Renal cortical epithelial cell (primary cell): ENCODE results near the gene ZFYVE28. TPM values are rescaled to one million over a fixed set of nuclear protein-coding genes. Genes with fewer than 3 reads are reported as not detected.

Experiments used
- DNase-seq: peaks from one replicate; pipeline ENCODE4 v3.0.0-alpha.2; 2011; ENCODE audit warnings: low read depth
- total RNA-seq: library from RNA; depleted of rRNA; stranded (reverse); fragments of >200 nt; gene quantifications from 2 replicates; pipeline ENCODE4 v1.2.3, GENCODE V29; 2014

The ZFYVE28 gene
- total RNA-seq, 1 donor from 2014 or later, result 9.2 TPM

- DNase-seq, result no peak
Observed at GRCh38 chr4:2353222-2354107, 65.0 kb downstream of the ZFYVE28 start.

- DNase-seq, result no peak
Observed at GRCh38 chr4:2352729-2353221, 65.7 kb downstream of the ZFYVE28 start.

DNA sequence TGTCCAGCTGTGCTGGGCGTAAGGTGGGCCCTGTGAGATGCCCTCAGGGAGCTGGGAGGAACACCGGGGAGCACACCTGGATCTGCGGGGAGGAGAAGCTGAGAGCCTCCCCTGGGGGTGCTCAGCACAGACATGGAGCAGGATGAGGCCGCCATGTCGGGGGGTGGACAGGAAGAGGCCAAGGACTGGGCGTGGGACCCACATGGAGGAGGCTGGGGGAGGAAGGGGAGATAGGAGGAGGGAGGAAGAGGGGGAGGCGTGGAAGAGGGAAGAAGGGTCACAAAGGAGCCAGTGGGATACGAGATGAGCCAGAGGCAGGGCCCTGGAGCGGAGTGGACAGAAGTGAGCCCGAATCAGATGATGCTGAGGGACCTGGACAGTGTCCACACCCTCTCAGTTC lies 66.3 kb downstream of the ZFYVE28 start:
- no peak for DNase-seq

DNA sequence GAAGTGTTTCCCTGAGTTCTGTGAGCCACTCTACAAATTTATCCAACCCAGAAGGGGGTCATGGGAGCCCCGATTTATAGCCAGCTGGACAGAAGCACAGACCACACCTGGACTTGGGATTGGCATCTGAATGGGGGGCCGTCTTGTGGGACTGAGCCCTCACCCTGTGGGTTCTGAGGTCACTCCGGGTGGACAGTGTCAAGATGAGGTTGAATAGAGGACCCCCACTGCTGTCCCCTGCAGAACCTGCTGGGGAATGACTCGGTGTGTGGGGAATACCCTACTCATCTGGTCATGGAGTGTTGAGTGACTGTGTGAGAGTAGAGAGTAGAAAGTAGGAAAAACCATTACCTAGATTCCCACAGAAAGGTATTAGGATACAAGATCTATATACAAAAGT lies 67.5 kb downstream of the ZFYVE28 start:
- DNase-seq, result no peak

DNA sequence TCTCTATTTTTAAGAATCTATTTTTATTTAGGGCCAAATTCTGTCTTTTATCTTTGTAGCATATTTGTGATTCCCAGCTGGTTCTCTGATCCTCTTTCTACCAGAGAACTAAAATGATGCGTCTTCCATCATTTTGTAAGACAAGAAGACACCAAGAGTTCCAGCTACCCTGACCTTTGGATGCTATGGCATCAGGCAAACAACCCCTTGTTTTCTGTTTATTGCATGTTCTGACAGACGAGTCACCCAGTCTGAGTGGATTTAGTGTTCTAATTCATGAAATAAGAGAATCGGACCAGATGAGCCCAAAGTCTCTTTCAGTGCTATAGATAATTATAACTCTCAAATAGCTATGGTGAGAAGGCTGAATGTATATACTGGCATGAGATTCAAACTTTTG lies 69.7 kb downstream of the ZFYVE28 start:
- no peak for DNase-seq

- DNase-seq, result no peak
Observed at GRCh38 chr4:2347190-2347589, 71.3 kb downstream of the ZFYVE28 start.

GRCh38 chr4:2343476-2343875 lies 75.0 kb downstream of the ZFYVE28 start:
- DNase-seq, result no peak

DNA sequence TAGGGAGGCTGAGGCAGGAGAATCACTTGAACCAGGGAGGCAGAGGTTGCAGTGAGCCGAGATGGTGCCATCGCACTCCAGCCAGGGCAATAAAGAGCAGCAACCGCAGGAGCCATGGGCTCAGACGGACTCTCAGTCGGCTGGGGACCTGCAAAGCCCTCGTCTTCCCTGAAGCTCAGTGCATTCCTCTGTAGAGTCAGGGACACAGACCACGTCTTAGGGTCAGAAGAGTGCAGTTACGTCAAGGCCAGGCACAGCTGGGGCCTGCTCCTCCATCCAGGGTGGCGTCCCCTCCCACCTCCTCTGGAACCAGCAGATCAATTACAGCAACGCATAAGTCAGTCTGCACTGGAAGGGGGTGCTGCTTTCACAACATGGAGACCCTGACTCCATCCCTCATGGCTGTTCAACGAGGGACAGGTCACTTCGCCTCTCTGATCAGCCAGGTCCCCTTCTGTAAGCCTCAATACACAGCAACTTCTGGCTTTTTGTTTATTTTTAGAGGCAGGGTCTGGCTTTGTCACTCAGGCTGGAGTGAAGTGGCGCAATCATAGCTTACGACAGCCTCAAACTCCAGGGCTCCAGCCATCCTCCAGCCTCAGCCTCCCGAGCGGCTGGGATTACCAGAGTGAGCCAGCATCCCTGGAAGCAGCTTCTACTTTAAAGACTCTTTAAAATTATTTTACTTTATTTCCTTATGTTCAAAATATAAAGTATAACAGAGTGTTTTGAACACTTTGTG lies 76.4 kb downstream of the ZFYVE28 start:
- DNase-seq, result no peak

DNA sequence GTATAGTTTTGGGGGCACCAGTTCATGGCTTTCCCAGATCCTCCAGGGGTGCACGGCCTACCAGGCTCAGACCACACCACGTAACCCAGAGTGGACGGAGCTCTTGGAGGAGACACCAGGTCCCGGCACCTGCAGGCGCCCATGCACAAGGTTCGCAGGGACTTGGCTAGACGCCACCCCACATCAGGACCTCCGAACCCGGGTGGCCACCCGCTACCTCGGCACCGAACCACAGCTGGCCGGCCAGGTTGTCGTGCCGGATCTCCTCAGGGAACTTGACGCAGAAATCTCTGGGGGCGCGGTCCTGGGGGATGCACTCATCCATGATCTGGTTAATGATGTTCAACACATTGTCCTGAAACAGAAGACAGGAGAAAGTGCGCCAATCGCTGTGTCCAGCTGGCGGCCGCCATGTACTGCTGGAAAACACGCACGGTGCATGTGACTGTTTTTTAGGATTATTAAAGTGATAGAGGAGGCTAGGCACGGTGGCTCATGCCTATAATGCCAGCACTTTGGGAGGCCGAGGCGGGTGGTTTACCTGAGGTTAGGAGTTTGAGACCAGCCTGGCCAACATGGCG lies 77.1 kb downstream of the ZFYVE28 start:
- DNase-seq, result no peak

GRCh38 chr4:2340272-2341061 lies 78.0 kb downstream of the ZFYVE28 start:
- DNase-seq, result no peak

DNA sequence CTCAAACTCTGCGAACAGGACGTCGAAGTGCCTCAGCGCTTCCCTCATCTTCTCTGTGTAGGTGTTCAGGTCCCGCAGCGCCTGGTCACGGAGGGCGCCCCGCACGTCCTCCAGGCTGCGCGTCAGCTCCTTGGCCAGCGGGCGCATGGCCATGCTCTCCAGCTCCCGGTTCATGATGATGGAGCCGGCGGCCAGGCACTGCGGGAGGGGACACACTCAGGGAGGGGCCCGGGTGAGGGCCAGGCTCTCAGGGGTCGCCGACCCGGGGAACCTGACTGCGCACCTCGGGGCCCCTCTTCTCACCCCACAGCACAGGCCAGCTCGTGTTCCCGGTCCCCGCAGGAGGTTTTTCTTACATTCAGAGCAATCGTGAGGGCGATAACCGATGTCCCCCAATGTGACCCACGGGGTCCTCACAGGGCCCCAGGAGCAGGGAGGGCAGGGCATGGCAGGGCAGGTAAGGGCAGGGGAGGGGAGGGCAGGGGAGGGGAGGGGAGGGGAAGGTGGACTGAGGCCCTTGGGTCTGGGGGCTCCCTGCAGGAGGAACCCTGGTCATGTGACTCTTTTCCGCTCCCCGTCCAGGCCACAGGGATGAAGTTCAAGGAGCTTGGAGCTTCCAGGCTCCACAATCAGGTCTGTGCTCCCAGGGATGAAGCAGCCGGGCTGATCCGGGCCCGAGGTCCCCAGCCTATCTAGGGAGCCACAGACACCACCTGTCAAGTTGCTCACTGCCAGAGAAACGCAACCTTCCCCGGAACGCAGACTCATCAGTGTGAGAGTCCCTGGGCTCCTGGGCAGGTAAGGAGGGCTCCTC lies 78.8 kb downstream of the ZFYVE28 start:
- no peak for DNase-seq

DNA sequence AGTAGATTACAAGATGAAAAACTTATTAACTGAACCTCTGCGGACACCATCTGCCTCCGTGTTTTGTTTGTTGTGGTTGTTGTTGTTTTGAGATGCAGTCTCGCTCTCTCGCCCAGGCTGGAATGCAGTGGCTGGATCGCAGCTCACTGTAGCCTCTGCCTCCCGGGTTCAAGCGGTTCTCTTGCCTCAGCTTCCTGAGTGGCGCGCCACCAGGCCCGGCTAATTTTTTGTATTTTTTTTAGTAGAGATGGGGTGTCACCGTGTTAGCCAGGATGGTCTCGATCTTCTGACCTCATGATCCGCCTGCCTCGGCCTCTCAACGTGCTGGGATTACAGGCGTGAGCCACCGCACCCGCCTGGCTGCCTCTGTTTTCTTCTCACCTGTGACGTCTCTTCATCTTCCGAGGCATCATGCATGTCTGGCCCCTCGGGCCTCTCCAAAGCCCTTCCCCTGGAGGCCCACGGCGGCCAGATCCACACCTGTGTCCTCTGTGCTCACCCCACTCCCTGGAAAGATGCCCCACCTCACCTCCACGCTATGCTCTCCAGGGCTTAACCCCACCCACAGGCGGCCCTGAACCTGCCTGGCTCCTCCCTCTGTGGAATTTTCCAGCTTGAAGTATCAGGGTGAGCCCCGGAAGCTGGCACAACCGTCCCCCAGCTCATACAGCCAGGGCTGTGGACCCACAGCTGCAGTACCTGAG lies 79.5 kb downstream of the ZFYVE28 start:
- DNase-seq, result no peak

DNA sequence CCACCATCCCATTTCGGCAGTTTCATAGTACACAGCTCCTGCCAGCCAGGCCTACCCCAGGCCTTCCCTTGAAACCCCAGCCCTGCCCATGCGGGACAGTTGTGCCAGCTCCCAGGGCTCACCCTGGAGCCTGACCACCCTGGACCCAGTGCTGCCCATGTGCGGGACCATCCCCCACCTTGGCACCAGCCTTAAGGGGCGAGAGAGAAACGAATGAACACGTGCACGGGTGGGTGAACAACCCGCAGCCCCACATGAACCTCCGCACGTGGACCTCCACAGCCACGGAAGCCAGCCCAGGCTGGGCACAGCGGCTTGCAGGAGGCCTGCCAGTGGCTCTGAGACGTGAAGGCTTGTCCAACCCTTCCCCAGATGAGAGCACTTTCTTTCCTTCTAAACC lies 80.5 kb downstream of the ZFYVE28 start:
- no peak for DNase-seq

DNA sequence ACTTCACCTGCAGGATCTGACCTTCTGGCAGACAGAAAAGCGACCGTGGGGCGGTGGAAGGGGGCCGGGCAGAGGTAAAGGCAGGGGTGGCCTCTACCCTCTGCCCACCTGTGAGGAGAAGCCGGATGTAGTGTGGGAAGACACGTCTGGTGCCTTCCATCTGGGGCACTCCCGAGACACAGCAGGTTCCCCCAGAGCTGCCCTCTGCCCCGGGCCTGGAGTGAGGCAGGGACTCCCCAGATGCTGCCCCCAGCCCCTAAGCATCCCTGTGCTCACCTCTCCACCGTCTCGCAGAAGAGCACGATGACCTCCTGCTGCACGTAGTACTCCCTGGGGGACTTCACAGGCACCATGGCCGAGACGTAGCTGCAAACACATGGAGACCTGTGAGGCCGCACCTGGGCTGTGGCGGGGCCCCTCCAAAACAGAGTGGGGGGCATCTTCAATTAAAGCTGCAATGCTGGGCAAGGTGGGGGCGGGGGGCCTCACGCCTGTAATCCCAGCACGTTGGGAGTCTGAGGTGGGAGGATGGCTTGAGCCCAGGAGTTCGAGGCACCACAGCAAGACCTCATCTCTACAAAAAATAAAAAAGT lies 81.2 kb downstream of the ZFYVE28 start:
- no peak for DNase-seq

GRCh38 chr4:2336659-2337058 lies 81.8 kb downstream of the ZFYVE28 start:
- DNase-seq, result no peak

DNA sequence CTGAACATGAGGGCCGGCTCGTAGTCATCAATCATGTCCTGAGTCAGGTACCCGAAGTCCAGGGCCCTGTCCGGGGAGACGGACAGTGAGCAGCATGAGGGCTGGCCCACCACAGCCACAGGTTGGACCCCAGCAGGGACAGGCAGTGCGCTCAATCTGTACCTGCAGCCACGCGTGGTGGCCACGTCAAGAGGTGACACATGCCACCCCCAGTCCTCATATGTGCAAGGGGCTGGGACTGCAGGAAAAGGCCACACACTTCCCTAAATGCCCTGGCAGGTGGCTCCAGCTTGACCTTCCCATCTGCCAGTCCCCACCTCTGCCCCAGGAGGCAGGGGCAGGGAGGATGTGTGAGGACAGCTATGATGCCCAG lies 82.7 kb downstream of the ZFYVE28 start:
- no peak for DNase-seq

DNA sequence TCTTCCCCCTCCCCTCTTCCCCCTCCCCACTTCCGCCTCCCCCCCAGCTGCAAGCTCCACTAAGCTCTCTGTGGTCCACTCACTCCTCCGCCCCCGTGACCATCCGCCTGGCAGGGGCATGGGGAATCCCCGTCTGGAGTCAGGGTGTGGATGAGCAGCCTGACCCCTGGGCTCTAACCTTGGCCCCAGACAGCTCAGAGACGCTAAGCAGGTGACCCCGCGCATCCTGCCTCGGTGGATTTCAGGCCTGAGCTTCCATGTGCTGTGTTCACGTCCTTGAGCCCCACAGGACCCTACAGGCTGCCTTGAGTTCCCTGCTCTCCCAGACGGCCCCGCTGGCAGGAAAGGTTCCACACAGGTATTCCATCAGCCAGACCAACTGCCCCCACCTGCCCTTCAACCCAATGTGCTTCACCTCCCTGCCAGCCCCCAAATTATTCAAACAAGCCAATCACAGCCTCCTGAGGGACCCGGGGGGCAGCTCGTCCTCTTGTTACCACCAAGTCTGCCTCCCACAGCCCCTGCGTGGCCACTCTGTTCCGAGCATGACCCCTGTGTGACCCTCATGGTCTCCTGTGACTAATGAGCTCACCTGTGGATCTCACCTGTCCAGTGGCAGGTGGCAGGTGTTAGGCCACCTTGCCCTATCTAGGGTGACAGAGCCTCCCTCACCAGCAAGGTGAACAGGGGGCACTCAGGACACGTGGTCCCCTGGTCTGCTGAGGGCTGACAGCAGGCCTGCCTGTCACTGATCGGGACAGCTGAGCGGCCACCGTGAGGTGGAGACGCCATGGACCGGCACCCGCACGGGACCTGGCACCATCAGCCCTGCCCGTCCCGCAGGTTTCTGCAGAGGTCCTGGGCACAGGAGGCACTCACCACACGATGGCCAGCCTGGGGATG lies 83.4 kb downstream of the ZFYVE28 start:
- DNase-seq, result no peak

- DNase-seq, result no peak
Observed at GRCh38 chr4:2333916-2334644, 84.4 kb downstream of the ZFYVE28 start.
